ENCODE results near the gene TACC2. TPM values are rescaled to one million over a fixed set of nuclear protein-coding genes. Genes with fewer than 3 reads are reported as not detected.

The TACC2 gene
- polyA plus RNA-seq, 5 donors, result 15.5 to 32.4 (median 24.3) TPM

- no peak for DNase-seq
Measured at GRCh38 chr10:122245136-122245535, 256.2 kb downstream of the TACC2 start.

- DNase-seq, result no peak
Measured at GRCh38 chr10:122245897-122246296, 256.9 kb downstream of the TACC2 start.

GRCh38 chr10:122246830-122247520 lies 258.0 kb downstream of the TACC2 start:
- DNase-seq, result no peak

- DNase-seq, result no peak
Measured at GRCh38 chr10:122248356-122249302, 259.7 kb downstream of the TACC2 start.

- DNase-seq, result no peak
Measured at GRCh38 chr10:122249303-122249850, 260.4 kb downstream of the TACC2 start.

- no peak for DNase-seq
Measured at GRCh38 chr10:122249991-122250750, 261.2 kb downstream of the TACC2 start.

- no peak for DNase-seq
Measured at GRCh38 chr10:122251459-122252255, 262.7 kb downstream of the TACC2 start.

GRCh38 chr10:122252805-122253204 lies 263.8 kb downstream of the TACC2 start:
- no peak for DNase-seq

- no peak for DNase-seq
Measured at GRCh38 chr10:122253605-122254004, 264.6 kb downstream of the TACC2 start.

GRCh38 chr10:122254831-122255230 lies 265.9 kb downstream of the TACC2 start:
- DNase-seq, result no peak

GRCh38 chr10:122255509-122256301 lies 266.7 kb downstream of the TACC2 start:
- DNase-seq, result no peak

GRCh38 chr10:122257041-122257440 lies 268.1 kb downstream of the TACC2 start:
- DNase-seq, result no peak

GRCh38 chr10:122258136-122259074 lies 269.4 kb downstream of the TACC2 start:
- DNase-seq, result no peak

- no peak for DNase-seq
Measured at GRCh38 chr10:122259075-122259466, 270.1 kb downstream of the TACC2 start.

GRCh38 chr10:122261584-122261983 lies 272.6 kb downstream of the TACC2 start:
- no peak for DNase-seq

- no peak for DNase-seq
Measured at GRCh38 chr10:122263971-122264370, 275.0 kb downstream of the TACC2 start.

- no peak for DNase-seq
Measured at GRCh38 chr10:122264436-122264835, 275.5 kb downstream of the TACC2 start.

- no peak for DNase-seq
Measured at GRCh38 chr10:122264931-122265330, 276.0 kb downstream of the TACC2 start.

- DNase-seq, result no peak
Measured at GRCh38 chr10:122265896-122266295, 276.9 kb downstream of the TACC2 start.
